BLaER1 (cell line): ENCODE measurements around the gene PLS3.

Experiments used
- H3K27ac ChIP-seq: shearing (Covaris generic); formaldehyde crosslinking; 2 replicates; pipeline ENCODE4 v1.8.1; 2022
- H3K27me3 ChIP-seq: shearing (Covaris generic); formaldehyde crosslinking; 2 replicates; pipeline ENCODE4 v1.8.1; 2022
- H3K36me3 ChIP-seq: shearing (Covaris generic); formaldehyde crosslinking; 2 replicates; pipeline ENCODE4 v1.8.1; 2022
- H3K4me1 ChIP-seq: shearing (Covaris generic); formaldehyde crosslinking; 2 replicates; pipeline ENCODE4 v1.8.1; 2022
- H3K4me2 ChIP-seq: shearing (Covaris generic); formaldehyde crosslinking; 2 replicates; pipeline ENCODE4 v1.8.1; 2022
- H3K4me3 ChIP-seq: shearing (Covaris generic); formaldehyde crosslinking; 2 replicates; pipeline ENCODE4 v1.8.1; 2022
- H3K9ac ChIP-seq: shearing (Covaris generic); formaldehyde crosslinking; 2 replicates; pipeline ENCODE4 v1.8.1; 2022
- H3K9me3 ChIP-seq: shearing (Covaris generic); formaldehyde crosslinking; 2 replicates; pipeline ENCODE4 v1.8.1; 2022
- H4K20me1 ChIP-seq: shearing (Covaris generic); formaldehyde crosslinking; 2 replicates; pipeline ENCODE4 v1.8.1; 2022
- Cebpa-rat ChIP-seq: shearing (Covaris generic); IDR thresholded peaks from 2 replicates; pipeline ENCODE4 v1.8.1; 2022

Gene PLS3

DNA sequence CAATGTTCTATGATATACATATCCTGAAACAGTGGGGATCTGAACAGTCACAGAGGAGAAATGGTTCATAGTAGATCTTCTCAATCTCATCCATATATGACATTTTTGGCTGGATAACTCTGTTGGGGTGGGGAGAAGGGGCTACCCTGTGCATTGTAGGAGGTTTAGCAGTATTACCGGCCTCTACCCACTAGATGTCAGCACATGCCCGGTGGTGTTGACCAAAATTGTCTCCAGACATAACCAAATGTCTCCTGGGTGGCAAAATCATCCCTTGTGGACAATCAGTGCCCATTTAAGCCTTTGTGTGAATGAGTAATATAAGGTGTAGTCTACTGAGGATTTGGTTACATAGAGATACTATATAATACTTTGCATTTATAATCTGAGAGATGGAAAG lies 89.9 kb downstream of the PLS3 start:
- Histone ChIP-seq H4K20me1 (peaks cover 63% of the 10 kb centered on the region; the same call in 1 of the 2 replicates), H3K36me3 (peaks cover 58% of the 10 kb centered on the region), H3K4me2 (no peak overlapping the region), H3K9ac (no peak overlapping the region), H3K4me1 (no peaks in the 10 kb centered on the region), H3K27ac (no peak overlapping the region), H3K4me3 (no peak overlapping the region), H3K9me3 (no peaks in the 10 kb centered on the region), H3K27me3 (peaks cover 85% of the 10 kb centered on the region)
- no peak for TF ChIP-seq Cebpa-rat

DNA sequence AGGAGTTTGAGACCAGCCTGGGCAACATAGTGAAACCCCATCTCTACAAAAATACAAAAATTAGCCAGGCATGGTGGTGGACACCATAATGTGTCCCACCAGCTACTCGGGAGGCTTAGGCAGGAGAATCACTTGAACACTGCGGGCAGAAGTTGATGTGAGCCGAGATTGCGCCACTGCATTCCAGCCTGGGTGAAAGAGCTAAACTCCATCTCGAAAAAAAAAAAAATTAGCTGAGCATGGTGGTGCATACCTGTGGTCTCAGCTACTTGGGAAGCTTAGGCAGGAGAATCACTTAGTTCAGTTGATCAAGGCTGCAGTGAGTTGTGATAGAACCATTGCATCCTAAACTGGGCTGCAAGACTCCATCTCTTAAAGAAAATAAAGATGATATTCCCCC lies 91.2 kb downstream of the PLS3 start:
- Histone ChIP-seq H4K20me1 (peaks cover 56% of the 10 kb centered on the region; the same call in 1 of the 2 replicates), H3K27ac (no peak overlapping the region), H3K36me3 (peaks cover 45% of the 10 kb centered on the region), H3K9ac (no peak overlapping the region), H3K9me3 (no peaks in the 10 kb centered on the region), H3K27me3 (peaks cover 85% of the 10 kb centered on the region), H3K4me3 (no peak overlapping the region), H3K4me2 (no peak overlapping the region), H3K4me1 (no peaks in the 10 kb centered on the region)
- TF ChIP-seq Cebpa-rat, result no peak

DNA sequence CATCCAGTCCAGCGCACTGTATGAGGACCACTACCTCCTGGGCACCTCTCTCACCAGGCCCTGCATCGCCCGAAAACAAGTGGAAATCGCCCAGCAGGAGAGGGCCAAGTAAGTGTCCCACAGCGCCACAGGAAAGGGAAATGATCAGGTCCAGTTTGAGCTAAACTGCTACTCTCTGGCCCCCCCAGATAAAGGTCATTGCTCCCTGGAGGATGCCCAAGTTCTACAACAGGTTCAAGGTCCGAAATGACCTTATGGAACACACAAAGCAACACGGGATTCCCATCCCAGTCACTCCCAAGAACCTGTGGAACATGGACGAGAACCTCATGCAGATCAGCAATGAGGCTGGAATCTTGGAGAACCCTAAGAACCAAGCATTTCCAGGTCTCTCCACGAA lies 104.1 kb downstream of the PLS3 start:
- H3K27me3 ChIP-seq, result peaks cover 15% of the 10 kb centered on the region
- no peaks in the 10 kb centered on the region for H4K20me1 ChIP-seq
- no peak overlapping the region for H3K27ac ChIP-seq

DNA sequence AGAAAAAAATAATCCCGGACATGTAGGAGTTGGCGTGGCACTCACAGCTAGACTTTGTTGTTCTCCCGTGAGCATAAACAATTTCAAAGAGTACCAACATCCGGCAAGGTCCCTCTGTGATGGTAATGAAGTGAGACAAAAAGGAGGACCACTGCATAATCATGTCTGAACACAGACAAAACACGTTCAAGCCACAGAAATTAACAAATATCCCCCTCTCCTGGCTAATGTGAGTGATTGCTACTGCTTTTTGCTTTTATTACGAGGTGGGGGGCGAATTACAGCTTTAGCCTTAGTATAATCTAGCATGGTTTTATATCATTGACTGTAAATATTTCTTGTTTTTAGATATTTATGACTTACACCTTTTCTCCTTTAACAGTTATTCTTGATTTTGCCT lies 118.5 kb downstream of the PLS3 start:
- H3K9me3 ChIP-seq, result no peaks in the 10 kb centered on the region
- H4K20me1 ChIP-seq, result no peaks in the 10 kb centered on the region
- H3K9ac ChIP-seq, result no peak overlapping the region
- H3K27me3 ChIP-seq, result peaks cover 13% of the 10 kb centered on the region
- no peaks in the 10 kb centered on the region for H3K36me3 ChIP-seq
- no peaks in the 10 kb centered on the region for H3K4me1 ChIP-seq
- no peak for TF ChIP-seq Cebpa-rat
- no peak overlapping the region for H3K27ac ChIP-seq
- no peak overlapping the region for H3K4me2 ChIP-seq
- no peak overlapping the region for H3K4me3 ChIP-seq

More for the DNA sequence above, 104.1 kb downstream of the PLS3 start:
- 0 out of 2 replicates have a peak, but pooled peaks cover 5% of the 10 kb centered on the region for H3K9me3 ChIP-seq
- H3K4me2 ChIP-seq, result no peak overlapping the region
- H3K36me3 ChIP-seq, result no peaks in the 10 kb centered on the region
- H3K9ac ChIP-seq, result no peak overlapping the region
- H3K4me3 ChIP-seq, result no peak overlapping the region
- no peak for TF ChIP-seq Cebpa-rat
- no peaks in the 10 kb centered on the region for H3K4me1 ChIP-seq

DNA sequence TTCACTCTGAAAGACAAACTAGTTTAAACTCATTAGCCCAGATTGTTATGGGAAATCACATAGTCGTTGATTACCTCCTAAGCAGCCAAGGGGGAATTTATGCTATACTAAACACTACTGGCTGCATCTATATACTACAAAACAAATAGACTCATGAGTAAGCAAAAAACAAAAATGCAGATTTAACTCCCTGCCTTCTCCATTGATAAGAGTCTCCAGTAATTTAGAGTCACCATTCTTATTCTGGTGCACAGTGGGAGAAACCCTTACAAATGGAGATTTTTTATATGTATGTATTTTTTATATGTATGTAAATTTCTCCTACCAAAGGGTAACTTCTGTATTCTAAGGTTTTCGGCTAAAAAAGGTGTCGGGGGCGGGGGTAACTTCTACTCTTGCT lies 126.6 kb downstream of the PLS3 start:
- no peaks in the 10 kb centered on the region for H4K20me1 ChIP-seq
- H3K9me3 ChIP-seq, result no peaks in the 10 kb centered on the region
- H3K4me1 ChIP-seq, result no peaks in the 10 kb centered on the region
- peaks cover 38% of the 10 kb centered on the region for H3K27me3 ChIP-seq
- no peak overlapping the region for H3K27ac ChIP-seq
- no peak overlapping the region for H3K4me3 ChIP-seq
- H3K4me2 ChIP-seq, result no peak overlapping the region
- H3K9ac ChIP-seq, result no peak overlapping the region
- H3K36me3 ChIP-seq, result no peaks in the 10 kb centered on the region
- TF ChIP-seq Cebpa-rat, result no peak

DNA sequence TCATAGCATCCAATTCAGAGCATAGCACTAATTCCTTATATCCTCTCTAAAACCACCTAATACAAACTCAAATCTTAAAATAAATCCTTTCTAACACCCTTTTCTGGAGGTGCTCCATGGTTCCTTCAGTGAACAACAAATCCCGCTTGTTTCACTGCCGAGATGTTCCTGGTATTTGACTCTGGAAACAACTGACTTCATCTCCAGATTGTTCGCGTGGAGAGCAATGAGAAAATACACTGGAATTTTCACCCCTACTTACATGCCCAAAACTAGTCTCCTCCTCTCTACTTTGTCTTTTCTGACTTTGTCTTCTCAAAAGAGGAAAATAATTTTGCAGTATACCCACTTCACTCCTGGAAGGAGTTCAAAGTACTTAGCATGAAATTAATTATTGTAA lies 129.0 kb downstream of the PLS3 start:
- no peak for TF ChIP-seq Cebpa-rat
- no peak overlapping the region for H3K27ac ChIP-seq
- no peak overlapping the region for H3K4me3 ChIP-seq
- H4K20me1 ChIP-seq, result no peaks in the 10 kb centered on the region
- no peaks in the 10 kb centered on the region for H3K36me3 ChIP-seq
- peaks cover 62% of the 10 kb centered on the region for H3K27me3 ChIP-seq
- no peaks in the 10 kb centered on the region for H3K4me1 ChIP-seq
- no peaks in the 10 kb centered on the region for H3K9me3 ChIP-seq
- no peak overlapping the region for H3K4me2 ChIP-seq
- H3K9ac ChIP-seq, result no peak overlapping the region

DNA sequence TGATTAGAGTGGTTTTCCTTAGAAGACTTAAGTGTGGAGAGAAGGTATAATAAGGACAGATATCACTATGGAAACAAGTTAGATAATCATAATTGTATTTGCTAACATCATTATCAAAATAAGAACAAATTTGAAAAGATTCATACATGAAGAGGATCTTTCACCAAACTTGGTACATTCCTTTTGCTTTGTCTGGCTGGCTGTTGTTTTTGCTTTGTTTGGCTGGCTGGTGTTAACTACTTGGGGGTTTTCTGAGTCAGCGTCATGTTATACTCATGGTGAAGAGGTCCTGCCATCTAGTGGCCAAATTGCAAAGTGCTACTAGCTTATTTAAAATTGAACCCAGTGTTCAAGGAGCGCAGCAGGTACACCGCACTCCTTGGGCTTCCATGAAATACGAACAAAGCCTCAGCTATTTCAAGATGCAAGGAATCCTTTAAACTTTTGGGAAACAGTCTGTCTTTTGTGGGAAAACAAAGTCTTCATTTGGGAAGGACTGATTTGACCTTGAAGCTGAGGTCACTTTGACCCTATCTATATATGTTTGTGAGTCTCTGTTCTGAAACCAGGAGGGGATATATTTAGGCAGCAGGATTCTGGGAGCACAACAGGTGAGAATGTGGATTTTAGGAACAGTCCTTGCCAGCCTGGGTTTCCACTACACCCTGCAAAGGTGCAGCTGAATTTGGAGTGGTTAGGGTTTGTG lies 129.7 kb downstream of the PLS3 start:
- no peaks in the 10 kb centered on the region for H3K9me3 ChIP-seq
- H3K4me2 ChIP-seq, result no peak overlapping the region
- no peak for TF ChIP-seq Cebpa-rat
- H3K4me3 ChIP-seq, result no peak overlapping the region
- no peak overlapping the region for H3K9ac ChIP-seq
- H3K27ac ChIP-seq, result no peak overlapping the region
- peaks cover 69% of the 10 kb centered on the region for H3K27me3 ChIP-seq
- no peaks in the 10 kb centered on the region for H4K20me1 ChIP-seq
- H3K36me3 ChIP-seq, result no peaks in the 10 kb centered on the region
- no peaks in the 10 kb centered on the region for H3K4me1 ChIP-seq

DNA sequence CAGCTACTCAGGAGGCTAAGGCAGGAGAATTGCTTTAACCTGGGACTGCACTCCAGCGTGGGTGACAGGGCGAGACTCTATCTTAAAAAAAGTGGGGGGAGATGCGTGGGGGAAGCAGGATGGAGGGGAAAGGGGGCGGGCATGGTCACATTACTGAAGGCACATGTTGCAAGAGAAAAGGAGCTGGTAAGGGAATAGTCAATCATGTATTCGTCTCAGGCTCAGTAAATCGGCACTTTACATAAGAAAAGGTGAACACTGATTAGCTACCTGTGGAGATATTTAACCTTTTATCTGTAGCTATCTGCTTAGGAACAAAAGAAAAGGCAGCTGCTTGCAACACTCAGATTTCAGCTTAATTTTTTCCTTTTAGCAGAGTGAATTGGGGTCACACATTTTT lies 132.5 kb downstream of the PLS3 start:
- Histone ChIP-seq H3K27me3 (peaks cover 83% of the 10 kb centered on the region), H3K36me3 (no peaks in the 10 kb centered on the region), H3K9me3 (no peaks in the 10 kb centered on the region), H3K27ac (no peak overlapping the region), H3K4me3 (no peak overlapping the region), H3K4me2 (no peak overlapping the region), H4K20me1 (no peaks in the 10 kb centered on the region), H3K9ac (no peak overlapping the region), H3K4me1 (no peaks in the 10 kb centered on the region)
- TF ChIP-seq Cebpa-rat, result no peak

DNA sequence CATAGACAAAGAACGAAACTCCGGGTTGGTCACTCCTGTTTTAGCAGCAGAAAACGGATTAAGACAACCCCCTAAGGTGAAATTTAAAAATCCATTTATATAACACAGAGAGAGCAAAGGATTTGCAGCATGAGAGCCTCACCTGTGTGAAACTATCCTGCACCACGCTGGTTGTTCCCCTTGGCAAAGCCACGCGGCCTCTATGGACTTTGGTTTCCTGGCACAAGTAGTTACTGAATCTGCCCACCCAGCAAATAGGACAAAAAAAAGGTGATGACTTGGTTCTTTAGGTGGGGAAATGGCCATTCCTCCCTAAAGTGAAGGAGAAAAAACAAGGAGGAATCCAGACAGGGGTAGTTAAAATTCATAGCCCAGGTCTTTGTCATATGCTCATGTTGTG lies 133.1 kb downstream of the PLS3 start:
- Histone ChIP-seq H3K27ac (no peak overlapping the region), H3K4me3 (no peak overlapping the region), H3K9me3 (no peaks in the 10 kb centered on the region), H3K36me3 (no peaks in the 10 kb centered on the region), H3K4me1 (no peaks in the 10 kb centered on the region), H3K27me3 (peaks cover 78% of the 10 kb centered on the region), H4K20me1 (no peaks in the 10 kb centered on the region), H3K4me2 (no peak overlapping the region), H3K9ac (no peak overlapping the region)
- TF ChIP-seq Cebpa-rat, result no peak

DNA sequence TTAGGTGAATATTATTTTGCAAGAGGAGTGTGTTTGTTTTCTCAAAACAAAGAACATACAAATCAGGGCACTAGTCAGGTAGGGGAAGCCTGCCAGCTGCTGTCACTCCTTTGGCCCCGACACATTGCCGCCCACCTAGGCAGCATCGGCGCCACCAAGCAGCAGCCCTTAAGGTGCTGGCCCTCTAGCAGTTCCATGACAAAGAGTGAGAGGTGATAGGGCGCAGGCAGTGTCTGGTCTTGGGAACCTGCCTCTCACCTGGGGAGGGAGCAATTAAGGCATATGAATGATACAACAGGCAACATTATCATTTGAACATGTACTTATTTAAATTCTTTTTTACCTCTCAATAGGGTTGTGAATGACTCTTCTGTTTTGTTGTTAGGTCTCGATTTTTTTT lies 135.1 kb downstream of the PLS3 start:
- Histone ChIP-seq H3K4me1 (no peaks in the 10 kb centered on the region), H3K9me3 (no peaks in the 10 kb centered on the region), H3K4me2 (no peak overlapping the region), H3K36me3 (no peaks in the 10 kb centered on the region), H3K27me3 (peaks cover 65% of the 10 kb centered on the region), H3K4me3 (no peak overlapping the region), H4K20me1 (no peaks in the 10 kb centered on the region), H3K27ac (no peak overlapping the region), H3K9ac (no peak overlapping the region)
- TF ChIP-seq Cebpa-rat, result no peak

DNA sequence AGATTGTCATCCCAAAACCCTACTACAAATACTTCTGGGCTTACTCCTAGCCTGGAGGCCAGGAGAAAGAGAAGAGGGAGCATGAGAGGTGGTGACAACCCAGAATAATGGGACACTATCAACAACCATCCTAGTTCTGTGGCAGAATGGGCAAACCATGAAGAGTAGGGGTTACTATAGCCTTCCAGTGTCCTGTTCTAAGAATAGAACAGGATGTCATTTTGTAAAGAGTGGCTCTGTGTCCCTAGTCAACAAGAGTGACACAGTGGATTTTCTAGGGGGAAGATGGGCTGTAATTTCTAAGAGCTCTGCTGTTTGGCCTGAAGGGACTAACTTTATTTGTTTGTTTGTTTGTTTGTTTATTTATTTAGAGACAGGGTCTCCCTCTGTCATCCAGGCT lies 136.0 kb downstream of the PLS3 start:
- Histone ChIP-seq H3K36me3 (no peaks in the 10 kb centered on the region), H3K27me3 (peaks cover 56% of the 10 kb centered on the region), H3K4me1 (no peaks in the 10 kb centered on the region), H4K20me1 (no peaks in the 10 kb centered on the region), H3K9me3 (no peaks in the 10 kb centered on the region), H3K4me3 (no peak overlapping the region), H3K9ac (no peak overlapping the region), H3K27ac (no peak overlapping the region), H3K4me2 (no peak overlapping the region)
- no peak for TF ChIP-seq Cebpa-rat
